ENCODE data around the gene SHROOM2.

GRCh38 chrX:9906919-9907318 is 120.7 kb downstream of the SHROOM2 start:
- no peak for TF ChIP-seq CTCF (conservative IDR thresholded peaks at IDR 0.05 in 1 of 2, IDR thresholded peaks at IDR 0.05 in 1 of 2; ENCODE audit: low read depth in 1 of 2, low read length in 2 of 2)
- no peak for TF ChIP-seq EZH2 (IDR thresholded peaks at IDR 0.05; ENCODE audit: low read length, missing control alignments)
